Heart right ventricle (tissue), 16 donors: Measurements from ENCODE around the gene HIVEP3. TPM values are rescaled to one million over a fixed set of nuclear protein-coding genes. Genes with fewer than 3 reads are reported as not detected.
"Not testable (repeated sequence)": the region's sequence is repeated elsewhere in the genome, so short reads cannot be mapped to it uniquely, and the experiment has no call there.

Experiments used
- ATAC-seq, 8 donors: fragments of 200-7000 bp; cut with Tn5 transposase; one replicate each; pipeline ENCODE4 v1.9.1; 2020; ENCODE audit warnings: mild to moderate bottlenecking in 8 of 8, moderate library complexity in 8 of 8, moderate number of reproducible peaks in 1 of 8
- DNase-seq, 2 donors: peaks; one replicate each; pipeline ENCODE4 v3.0.0-alpha.2; 2020
- H3K27ac ChIP-seq, 10 donors: fragments of 200-600 bp; sonication (generic) in 2 of 10; one replicate each; pipeline versions ENCODE4 v1.5.0 to v1.8.0; 2020 to 2022; ENCODE audit warnings: mild to moderate bottlenecking in 3 of 10
- H3K27me3 ChIP-seq, 7 donors: fragments of 200-600 bp; one replicate each; pipeline ENCODE4 v1.8.0; 2021 to 2022; ENCODE audit warnings: mild to moderate bottlenecking in 2 of 7
- H3K36me3 ChIP-seq, 9 donors: fragments of 200-600 bp; sonication (generic) in 1 of 9; one replicate each; pipeline versions ENCODE4 v1.5.0 to v1.8.0; 2020 to 2022; ENCODE audit warnings: mild to moderate bottlenecking in 2 of 9
- H3K4me1 ChIP-seq, 9 donors: fragments of 200-600 bp; sonication (generic) in 1 of 9; one replicate each; pipeline versions ENCODE4 v1.5.0 to v1.8.0; 2020 to 2022; ENCODE audit warnings: mild to moderate bottlenecking in 4 of 9
- H3K4me3 ChIP-seq, 10 donors: fragments of 200-600 bp; sonication (generic) in 2 of 10; one replicate each; pipeline versions ENCODE4 v1.5.0 to v1.8.0; 2020 to 2022; ENCODE audit warnings: mild to moderate bottlenecking in 7 of 10, moderate library complexity in 2 of 10
- H3K9me3 ChIP-seq, 11 donors: fragments of 200-600 bp in 10 of 11; sonication (generic) in 2 of 11; one replicate each; pipeline versions ENCODE4 v1.5.0 to v1.8.0; 2013 to 2022; ENCODE audit warnings: mild to moderate bottlenecking in 2 of 11, control low read depth in 1 of 11, moderate library complexity in 1 of 11
- WGBS, 2 donors: extraction: QIAGEN DNeasy Blood & Tissue Kit; methylation state at CpG; one replicate each; pipeline ENCODE4 v1.1.7; 2013; ENCODE audit warnings: inconsistent platforms in 1 of 2; 5-methylcytosine and 5-hydroxymethylcytosine counted together
- intact Hi-C, 10 donors: fragments of 100-400 bp; cut with DNase I; formaldehyde crosslinking; loops; one replicate each; pipeline versions ENCODE4 v1.11.1 to v1.14.2; 2022
- polyA plus RNA-seq, 2 donors: library from polyadenylated mRNA; stranded (reverse); fragments of 200-250 nt; gene quantifications; one replicate each; pipeline ENCODE4 v1.2.3, GENCODE V29; 2013
- total RNA-seq, 10 donors: library from RNA; stranded (reverse); fragmentation: NEBNext Ultra II Directional in 3 of 10; extraction: Animal tissue kit (Norgen Biotek cat#: 25700) in 3 of 10; gene quantifications; one replicate each; pipeline versions ENCODE4 v1.2.1 to v1.2.4, GENCODE V29; 2021 to 2023
- TF ChIP-seq, protein P1 (sequence below), 9 donors: fragments of 200-600 bp; sonication (generic) in 2 of 9; IDR thresholded peaks; one replicate each; pipeline versions ENCODE4 v1.5.0 to v1.8.0; 2021 to 2022; ENCODE audit warnings: antibody characterized with exemption in 9 of 9, mild to moderate bottlenecking in 5 of 9, moderate library complexity in 1 of 9
- donor health status: Arrhythmogenic right ventricular cardiomyopathy.
- donor health status: ischemic (EF 13 %, LVEDD 7.1; RV severe dilation, severe dysfunction).
- donor health status: healthy with polysubstance abuse.
- donor health status: DM: no; HTN: yes; CAD: no.
- donor health status: DM: no; HTN: no; CAD: no.
- donor health status: ischemic (EF 25% LVEDD 6.9; RV normal size, moderate dysfunction).
- donor health status: ischemic (EF 25% LVEDD 5.7; RV mildly dilated, moderate dysfunction).
- donor health status: healthy.
- donor health status: DM: yes; HTN: yes; CAD: no.
- donor health status: Ischemic cardiomyopathy.
- donor health status: ischemic (EF 35%, LVEDD 5.7; RV mildly dilated, moderate dysfunction).
- donor health status: nonischemic (EF 11% LVEDD 7.7; RV severe dilation, severe dysfunction).
- donor health status: DM: yes; HTN: yes; CAD: no.
- donor health status: PGD.
- donor health status: ischemic (EF 29% LVEDD 5.4; RV normal size, mild dysfunction).
- donor health status: nonischemic (EF 23%, LVEDD 6.1; RV moderate dilation, normal function).

HIVEP3 gene
- total and polyA plus RNA-seq, 12 donors, result 2.6 to 7.5 (median 5.2) TPM

- H3K27ac ChIP-seq, result no peak overlapping the region
- H3K4me3 ChIP-seq, result no peak overlapping the region
- ATAC-seq (no peak), DNase-seq (no peak)
- H3K4me1 ChIP-seq, result peaks cover 0 to 20% (median 0%) of the 10 kb centered on the region in 9 donors
- TF ChIP-seq, protein P1, sequence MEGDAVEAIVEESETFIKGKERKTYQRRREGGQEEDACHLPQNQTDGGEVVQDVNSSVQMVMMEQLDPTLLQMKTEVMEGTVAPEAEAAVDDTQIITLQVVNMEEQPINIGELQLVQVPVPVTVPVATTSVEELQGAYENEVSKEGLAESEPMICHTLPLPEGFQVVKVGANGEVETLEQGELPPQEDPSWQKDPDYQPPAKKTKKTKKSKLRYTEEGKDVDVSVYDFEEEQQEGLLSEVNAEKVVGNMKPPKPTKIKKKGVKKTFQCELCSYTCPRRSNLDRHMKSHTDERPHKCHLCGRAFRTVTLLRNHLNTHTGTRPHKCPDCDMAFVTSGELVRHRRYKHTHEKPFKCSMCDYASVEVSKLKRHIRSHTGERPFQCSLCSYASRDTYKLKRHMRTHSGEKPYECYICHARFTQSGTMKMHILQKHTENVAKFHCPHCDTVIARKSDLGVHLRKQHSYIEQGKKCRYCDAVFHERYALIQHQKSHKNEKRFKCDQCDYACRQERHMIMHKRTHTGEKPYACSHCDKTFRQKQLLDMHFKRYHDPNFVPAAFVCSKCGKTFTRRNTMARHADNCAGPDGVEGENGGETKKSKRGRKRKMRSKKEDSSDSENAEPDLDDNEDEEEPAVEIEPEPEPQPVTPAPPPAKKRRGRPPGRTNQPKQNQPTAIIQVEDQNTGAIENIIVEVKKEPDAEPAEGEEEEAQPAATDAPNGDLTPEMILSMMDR (IDR thresholded peaks at IDR 0.05), result no peak
- WGBS, 2 donors, result 94 to 95% methylated on average over 2 of the region's 2 CpGs
- H3K27me3 ChIP-seq, result no peaks in the 10 kb centered on the region
- peaks cover 0 to 7% (median 0%) of the 10 kb centered on the region in 11 donors for H3K9me3 ChIP-seq
- intact Hi-C loops, result no loop called here
- no peaks in the 10 kb centered on the region for H3K36me3 ChIP-seq
These were observed 33.5 kb upstream of the HIVEP3 start for GRCh38 chr1:41952208-41952607.

GRCh38 chr1:41951492-41951891 lies 32.8 kb upstream of the HIVEP3 start:
- H3K36me3 ChIP-seq, H3K27me3 ChIP-seq, H3K4me3 ChIP-seq, DNase-seq, H3K27ac ChIP-seq, H3K9me3 ChIP-seq, ATAC-seq, intact Hi-C loops: not testable (repeated sequence)
- H3K4me1 ChIP-seq, result peaks cover 0 to 17% (median 0%) of the 10 kb centered on the region in 9 donors
- 93 to 94% methylated on average over 3 of the region's 3 CpGs for WGBS, 2 donors

DNA sequence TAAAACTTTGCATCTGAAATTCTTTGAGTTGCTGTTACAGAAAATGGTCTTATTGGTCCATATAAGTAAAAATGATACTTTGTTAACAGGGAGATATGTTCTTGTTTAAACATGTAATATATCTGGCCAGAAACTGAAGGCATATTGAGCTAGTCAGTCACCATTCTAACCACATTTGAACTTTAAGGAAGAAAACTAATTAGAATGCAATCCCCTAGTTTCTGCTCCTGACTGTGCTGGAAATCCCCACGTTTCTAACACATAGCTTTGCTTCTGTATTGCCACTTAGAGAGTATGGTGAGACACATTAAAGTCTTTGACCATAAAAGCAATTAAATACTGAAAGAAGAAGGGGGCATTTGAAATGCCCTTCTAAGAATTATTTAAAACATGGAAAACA lies 32.1 kb upstream of the HIVEP3 start:
- H3K27ac ChIP-seq, result no peak overlapping the region
- intact Hi-C loops, result no loop called here
- no peak for ATAC-seq
- H3K4me1 ChIP-seq, result peaks cover 0 to 11% (median 0%) of the 10 kb centered on the region in 9 donors
- no peak overlapping the region for H3K4me3 ChIP-seq
- TF ChIP-seq, protein P1 (IDR thresholded peaks at IDR 0.05), result no peak
- no peak for DNase-seq
- H3K36me3 ChIP-seq, result no peaks in the 10 kb centered on the region
- 47 to 64% methylated on average over 1 of the region's 1 CpG for WGBS, 2 donors
- H3K9me3 ChIP-seq, result peaks cover 0 to 7% (median 0%) of the 10 kb centered on the region in 11 donors
- no peaks in the 10 kb centered on the region for H3K27me3 ChIP-seq

DNA sequence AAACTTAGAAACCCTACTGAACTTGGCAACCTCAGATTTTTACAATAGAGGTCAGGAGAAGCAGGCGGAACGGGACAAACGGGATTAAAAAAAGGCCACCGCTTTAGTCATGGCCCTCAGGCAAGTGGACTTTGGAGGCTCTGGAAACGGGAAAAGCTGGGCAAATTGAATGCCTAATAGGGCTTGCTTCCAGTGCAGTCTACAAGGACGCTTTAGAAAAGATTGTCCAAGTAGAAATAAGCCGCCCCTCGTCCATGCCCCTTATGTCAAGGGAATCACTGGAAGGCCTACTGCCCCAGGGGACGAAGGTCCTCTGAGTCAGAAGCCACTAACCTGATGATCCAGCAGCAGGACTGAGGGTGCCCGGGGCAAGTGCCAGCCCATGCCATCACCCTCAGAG lies 27.2 kb upstream of the HIVEP3 start:
- H3K4me1 ChIP-seq, ATAC-seq, H3K36me3 ChIP-seq, H3K27me3 ChIP-seq, H3K27ac ChIP-seq, DNase-seq, H3K4me3 ChIP-seq, intact Hi-C loops: not testable (repeated sequence)
- 93 to 95% methylated on average over 10 of the region's 10 CpGs for WGBS, 2 donors
- H3K9me3 ChIP-seq, result peaks cover 0 to 17% (median 3%) of the 10 kb centered on the region in 11 donors

DNA sequence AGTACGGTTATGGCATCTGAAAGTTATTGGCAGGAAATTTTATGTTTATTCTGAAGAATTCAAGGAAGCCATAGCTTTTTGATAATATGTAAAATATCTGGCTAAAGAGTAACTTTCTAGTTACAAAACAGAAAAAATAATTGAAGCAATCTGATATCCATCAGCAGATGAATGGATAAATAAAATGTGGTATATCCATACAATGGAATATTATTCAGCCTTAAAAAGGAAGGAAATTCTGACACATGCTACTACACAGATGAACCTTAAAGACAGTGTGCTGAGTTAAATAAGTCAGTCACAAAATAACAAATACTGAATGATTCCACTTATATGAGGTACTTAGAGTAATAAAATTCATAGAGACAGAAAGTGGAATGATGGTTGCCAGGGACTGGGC lies 25.0 kb upstream of the HIVEP3 start:
- Histone ChIP-seq H3K9me3 (peaks cover 0 to 17% (median 3%) of the 10 kb centered on the region in 11 donors), H3K27me3 (no peaks in the 10 kb centered on the region), H3K36me3 (no peaks in the 10 kb centered on the region), H3K27ac (no peak overlapping the region), H3K4me1 (no peaks in the 10 kb centered on the region), H3K4me3 (no peak overlapping the region)
- no peak for DNase-seq
- TF ChIP-seq, protein P1 (IDR thresholded peaks at IDR 0.05), result no peak
- no peak for ATAC-seq
- intact Hi-C loops, result no loop called here
- 87 to 98% methylated on average over 1 of the region's 1 CpG for WGBS, 2 donors
